ENCODE results near the gene USH2A.

The USH2A gene

DNA sequence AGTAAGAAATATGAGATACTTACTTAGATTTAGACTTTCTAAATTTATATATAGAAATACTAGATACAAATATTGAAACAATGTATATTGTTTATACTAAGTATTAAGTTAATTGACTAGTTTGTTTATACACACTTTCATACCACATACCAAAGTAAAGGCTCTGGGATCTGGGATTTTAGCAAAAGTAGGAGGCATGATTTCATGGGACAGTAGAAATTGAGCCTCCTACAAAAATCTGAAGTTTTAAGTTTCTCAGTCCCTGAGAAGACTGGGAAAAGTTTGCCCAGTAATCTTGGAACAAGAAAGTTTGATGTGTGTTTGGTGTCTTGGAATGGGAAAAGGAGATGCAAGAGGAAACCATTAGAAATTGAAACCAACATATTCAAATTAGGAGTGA, 825.3 kb downstream of the USH2A start:
- Histone ChIP-seq H3K4me1 (peaks cover 0 to 17% (median 9%) of the 10 kb centered on the region in 4 donors), H3K4me3 (no peak overlapping the region), H3K36me3 (peaks cover 0 to 16% (median 15%) of the 10 kb centered on the region in 3 donors), H3K27ac (no peak overlapping the region), H3K9me3 (no peaks in the 10 kb centered on the region), H3K27me3 (no peaks in the 10 kb centered on the region)
- no peak for DNase-seq
- intact Hi-C loops (cut with DNase I; ENCODE audit: low total_unique reads): no loop called here
- TF ChIP-seq, protein P1, sequence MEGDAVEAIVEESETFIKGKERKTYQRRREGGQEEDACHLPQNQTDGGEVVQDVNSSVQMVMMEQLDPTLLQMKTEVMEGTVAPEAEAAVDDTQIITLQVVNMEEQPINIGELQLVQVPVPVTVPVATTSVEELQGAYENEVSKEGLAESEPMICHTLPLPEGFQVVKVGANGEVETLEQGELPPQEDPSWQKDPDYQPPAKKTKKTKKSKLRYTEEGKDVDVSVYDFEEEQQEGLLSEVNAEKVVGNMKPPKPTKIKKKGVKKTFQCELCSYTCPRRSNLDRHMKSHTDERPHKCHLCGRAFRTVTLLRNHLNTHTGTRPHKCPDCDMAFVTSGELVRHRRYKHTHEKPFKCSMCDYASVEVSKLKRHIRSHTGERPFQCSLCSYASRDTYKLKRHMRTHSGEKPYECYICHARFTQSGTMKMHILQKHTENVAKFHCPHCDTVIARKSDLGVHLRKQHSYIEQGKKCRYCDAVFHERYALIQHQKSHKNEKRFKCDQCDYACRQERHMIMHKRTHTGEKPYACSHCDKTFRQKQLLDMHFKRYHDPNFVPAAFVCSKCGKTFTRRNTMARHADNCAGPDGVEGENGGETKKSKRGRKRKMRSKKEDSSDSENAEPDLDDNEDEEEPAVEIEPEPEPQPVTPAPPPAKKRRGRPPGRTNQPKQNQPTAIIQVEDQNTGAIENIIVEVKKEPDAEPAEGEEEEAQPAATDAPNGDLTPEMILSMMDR (IDR thresholded peaks at IDR 0.05): no peak

- no peak overlapping the region for H3K27ac ChIP-seq
- DNase-seq: no peak
- TF ChIP-seq, protein P1 (IDR thresholded peaks at IDR 0.05): no peak
- peaks cover 0 to 15% (median 9%) of the 10 kb centered on the region in 4 donors for H3K4me1 ChIP-seq
- intact Hi-C loops (cut with DNase I; ENCODE audit: low total_unique reads): no loop called here
- H3K36me3 ChIP-seq: peaks cover 0 to 16% (median 11%) of the 10 kb centered on the region in 3 donors
- H3K4me3 ChIP-seq: no peak overlapping the region
- no peaks in the 10 kb centered on the region for H3K27me3 ChIP-seq
- H3K9me3 ChIP-seq: no peaks in the 10 kb centered on the region
Measured at GRCh38 chr1:215595231-215595630, 828.0 kb downstream of the USH2A start.

DNA sequence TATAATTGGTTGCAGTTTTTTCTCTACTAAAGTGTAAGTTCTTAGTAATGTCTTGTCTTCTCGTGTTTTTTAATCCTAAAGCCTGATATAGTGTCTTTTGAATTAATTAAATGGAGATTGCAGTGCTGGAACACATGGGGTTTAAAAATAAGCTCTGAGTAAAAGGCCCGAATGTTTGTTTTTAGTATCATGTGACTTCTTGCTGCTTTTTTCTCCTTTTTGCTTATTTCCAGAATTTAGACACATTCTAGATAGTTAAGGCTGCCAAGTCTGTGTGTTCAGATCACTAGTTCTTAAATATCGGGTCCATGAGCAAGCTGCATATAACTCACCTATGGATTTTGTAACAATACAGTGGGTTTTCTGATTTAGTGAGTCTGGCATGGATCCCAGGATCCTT, 828.6 kb downstream of the USH2A start:
- no peak for DNase-seq
- H3K36me3 ChIP-seq: peaks cover under 1 to 16% (median 11%) of the 10 kb centered on the region in 3 donors
- no peak overlapping the region for H3K4me3 ChIP-seq
- peaks cover 0 to 15% (median 9%) of the 10 kb centered on the region in 4 donors for H3K4me1 ChIP-seq
- H3K9me3 ChIP-seq: no peaks in the 10 kb centered on the region
- intact Hi-C loops (cut with DNase I; ENCODE audit: low total_unique reads): no loop called here
- TF ChIP-seq, protein P1 (IDR thresholded peaks at IDR 0.05): no peak
- H3K27ac ChIP-seq: no peak overlapping the region
- no peaks in the 10 kb centered on the region for H3K27me3 ChIP-seq

- Histone ChIP-seq H3K27ac (no peak overlapping the region), H3K27me3 (no peaks in the 10 kb centered on the region), H3K4me1 (peaks cover 0 to 15% (median 9%) of the 10 kb centered on the region in 4 donors), H3K9me3 (no peaks in the 10 kb centered on the region), H3K4me3 (no peak overlapping the region), H3K36me3 (peaks cover 14 to 36% (median 25%) of the 10 kb centered on the region in 3 donors)
- TF ChIP-seq, protein P1 (IDR thresholded peaks at IDR 0.05): no peak
- DNase-seq: no peak
- intact Hi-C loops (cut with DNase I; ENCODE audit: low total_unique reads): no loop called here
Measured at GRCh38 chr1:215590779-215591491, 832.3 kb downstream of the USH2A start.

- no peak for DNase-seq
- no peak overlapping the region for H3K27ac ChIP-seq
- no peaks in the 10 kb centered on the region for H3K27me3 ChIP-seq
- TF ChIP-seq, protein P1 (IDR thresholded peaks at IDR 0.05): no peak
- no peaks in the 10 kb centered on the region for H3K9me3 ChIP-seq
- no peak overlapping the region for H3K4me3 ChIP-seq
- intact Hi-C loops (cut with DNase I; ENCODE audit: low total_unique reads): no loop called here
- peaks cover 11 to 36% (median 25%) of the 10 kb centered on the region in 3 donors for H3K36me3 ChIP-seq
- peaks cover 0 to 13% (median 8%) of the 10 kb centered on the region in 4 donors for H3K4me1 ChIP-seq
Measured at GRCh38 chr1:215589650-215590435, 833.4 kb downstream of the USH2A start.
